GM18498 (cell line): ENCODE results near the gene EIF2S1.
"Not testable (repeated sequence)": the region's sequence is repeated elsewhere in the genome, so short reads cannot be mapped to it uniquely, and the experiment has no call there.

Experiments
- ATAC-seq: cut with Tn5 transposase; IDR thresholded peaks from one replicate; pipeline ENCODE4 v1.9.1; 2021; ENCODE audit warnings: mild to moderate bottlenecking, moderate library complexity; ENCODE audit not compliant: unreplicated experiment

The EIF2S1 gene

DNA sequence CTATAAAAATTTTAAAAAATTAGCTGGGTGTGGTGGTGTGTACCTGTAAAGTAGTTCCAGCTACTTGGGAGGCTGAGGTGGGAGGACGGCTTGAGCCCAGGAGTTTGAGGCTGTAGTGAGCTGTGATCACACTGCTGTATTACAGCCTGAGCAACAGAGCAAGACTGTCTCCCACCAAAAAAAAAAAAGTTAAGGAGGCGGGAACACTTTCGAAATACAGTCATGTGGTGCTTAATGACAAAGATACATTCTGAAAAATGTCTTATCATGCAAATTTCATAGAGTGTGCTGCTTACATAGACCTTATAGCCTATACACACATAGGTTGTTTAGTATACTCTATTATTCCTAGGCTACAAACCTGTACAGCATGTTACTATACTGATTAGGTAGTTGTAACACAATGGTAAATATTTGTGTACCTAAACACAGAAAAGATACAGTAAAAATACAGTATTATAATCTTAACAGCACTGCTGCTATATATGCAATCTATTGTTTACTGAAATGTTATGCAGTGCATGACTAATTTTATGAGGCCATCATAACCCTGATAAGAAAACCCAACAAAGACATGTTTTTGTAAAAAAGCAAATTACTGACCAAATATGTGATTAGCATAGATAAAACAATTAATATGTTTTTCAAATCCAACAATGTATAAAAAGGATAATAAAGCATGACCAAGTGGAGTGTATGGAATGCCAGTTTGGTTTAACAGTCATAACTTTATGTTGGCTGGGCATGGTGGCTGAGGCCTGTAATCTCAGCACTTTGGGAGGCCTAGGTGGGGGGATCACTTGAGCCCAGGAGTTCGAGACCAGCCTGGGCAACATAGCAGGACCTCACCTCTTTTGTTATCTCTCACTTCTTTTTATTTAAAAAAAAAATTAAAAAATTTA, 11.4 kb downstream of the EIF2S1 start:
- ATAC-seq = no peak

DNA sequence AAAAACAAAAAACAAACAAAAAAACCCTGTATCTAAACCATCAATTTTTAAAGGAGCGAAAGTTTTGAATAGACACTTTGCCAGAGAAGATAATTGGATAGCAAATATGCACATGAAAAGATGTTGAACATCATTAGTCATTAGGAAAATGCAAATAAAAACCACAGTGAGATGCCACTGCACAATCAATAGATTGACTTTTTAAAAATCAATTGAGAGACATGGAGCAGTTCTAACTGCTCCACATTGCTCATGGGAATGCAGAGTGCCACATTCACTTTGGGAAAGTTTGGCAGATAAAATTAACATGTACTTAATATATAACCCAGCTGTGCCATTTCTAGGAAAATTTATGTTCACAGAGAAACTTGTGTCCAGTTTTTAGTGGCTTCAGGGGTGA, 12.7 kb downstream of the EIF2S1 start:
- no peak for ATAC-seq

DNA sequence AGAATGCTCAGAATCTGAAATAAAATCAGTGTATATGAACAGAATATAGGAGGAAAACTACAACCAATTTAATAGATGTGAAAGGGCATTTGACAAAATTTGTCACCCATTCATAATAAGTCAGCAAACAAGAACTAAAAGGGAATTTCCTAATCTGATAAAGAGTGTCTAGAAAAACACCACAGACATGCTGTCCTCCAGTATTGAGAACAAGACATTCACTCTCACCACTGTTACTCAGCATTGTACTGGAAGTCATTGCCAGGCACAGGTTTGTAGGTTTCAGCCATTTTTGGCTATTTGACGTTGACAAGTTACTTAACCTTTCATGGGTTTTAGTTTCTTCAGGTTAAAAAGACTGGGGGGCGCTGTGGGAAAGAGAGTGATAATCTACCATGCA, 13.2 kb downstream of the EIF2S1 start:
- peak; percentile 50 for ATAC-seq

DNA sequence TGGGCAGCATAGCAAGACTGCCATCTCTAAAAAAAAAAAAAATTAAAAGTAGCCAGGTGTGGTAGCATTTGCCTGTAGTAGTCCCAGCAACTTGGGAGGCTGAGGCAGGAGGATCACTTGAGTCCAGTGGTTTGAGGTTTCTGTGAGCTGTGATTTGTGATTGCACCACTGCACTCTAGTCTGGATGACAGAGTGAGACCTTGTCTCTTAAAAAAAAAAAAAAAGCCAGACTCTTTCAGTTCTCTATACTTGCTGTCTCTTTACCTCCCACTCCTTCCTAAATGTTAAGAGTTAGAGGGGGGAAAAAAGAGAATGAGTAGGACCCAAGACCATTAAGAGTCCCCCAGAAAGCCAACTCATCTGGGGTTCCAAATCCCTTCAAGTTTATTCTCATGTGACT, 17.8 kb downstream of the EIF2S1 start:
- no peak for ATAC-seq

DNA sequence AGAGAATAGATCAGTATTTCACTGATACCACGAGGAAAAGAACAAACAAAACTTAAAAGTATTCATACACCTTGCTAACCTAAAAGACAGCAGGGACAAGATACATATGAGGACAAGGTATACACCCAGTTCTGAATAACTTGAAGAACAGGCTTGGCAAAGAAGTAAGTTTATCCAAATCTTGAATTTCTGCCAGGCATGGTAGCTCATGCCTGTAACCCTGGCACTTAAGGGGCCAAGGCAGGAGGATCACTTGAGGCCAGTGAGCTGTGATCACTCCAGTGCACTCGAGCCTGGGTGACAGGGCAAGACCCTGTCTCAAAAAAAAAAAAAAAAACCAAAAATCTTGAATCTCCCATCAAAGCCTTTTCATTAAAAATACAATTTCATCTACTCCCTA, 25.0 kb downstream of the EIF2S1 start:
- ATAC-seq = no peak

DNA sequence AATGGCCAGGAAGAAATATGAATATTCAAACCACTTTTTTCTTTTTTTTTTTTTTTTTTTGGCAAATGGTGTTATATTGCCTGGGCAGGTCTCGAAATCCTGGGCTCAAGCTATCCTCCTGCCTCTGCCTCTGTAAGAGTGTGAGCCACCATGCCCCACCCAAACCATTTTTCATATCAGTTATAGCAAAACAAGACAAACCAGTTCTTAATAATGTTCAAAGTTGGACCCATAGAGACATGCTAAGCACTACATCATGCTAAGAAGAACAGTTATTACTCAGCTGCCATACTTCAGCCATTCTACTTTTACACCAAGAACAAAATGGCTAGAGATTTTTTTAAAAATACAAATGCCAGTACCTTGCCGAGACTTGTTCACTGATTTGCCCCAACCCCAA, 25.5 kb downstream of the EIF2S1 start:
- ATAC-seq = no peak

DNA sequence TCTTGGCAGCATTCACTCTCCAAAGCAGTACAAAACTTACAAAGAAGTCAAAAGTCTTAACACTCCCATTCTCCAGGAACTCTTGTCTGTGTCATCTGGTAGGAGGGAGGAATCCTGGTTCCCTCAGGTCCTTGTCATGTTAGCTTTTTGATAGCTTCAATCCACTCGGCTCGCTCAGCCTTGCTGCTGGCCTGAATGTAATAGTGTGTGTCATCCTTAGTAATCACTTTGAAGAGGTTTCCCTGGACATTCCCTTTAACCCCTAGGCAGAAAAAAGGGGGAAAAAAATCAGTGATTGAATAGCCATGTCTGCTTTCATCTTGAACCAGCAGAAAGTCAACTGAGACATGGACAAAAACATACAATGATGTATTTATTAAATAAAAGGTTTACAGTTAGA, 27.1 kb downstream of the EIF2S1 start:
- no peak for ATAC-seq

DNA sequence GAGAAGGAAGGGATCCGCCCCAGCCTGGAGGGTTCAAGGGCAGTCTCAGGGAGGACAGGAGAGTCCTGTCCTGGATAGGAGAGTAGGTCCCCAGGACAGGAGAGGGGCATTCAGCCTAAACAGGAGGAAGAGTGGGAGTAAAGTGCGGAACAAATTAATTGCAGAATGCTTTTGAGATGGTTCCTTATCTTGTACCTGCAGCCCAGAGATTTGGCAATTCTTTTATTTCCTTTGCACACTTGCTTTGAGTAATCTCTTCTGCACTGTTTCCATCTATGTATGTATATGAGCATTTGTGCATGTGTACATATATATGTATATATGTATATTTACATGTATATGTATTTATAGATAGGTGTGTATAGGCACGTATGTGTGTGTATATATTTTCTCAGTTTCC, 29.1 kb downstream of the EIF2S1 start:
- ATAC-seq = no peak

DNA sequence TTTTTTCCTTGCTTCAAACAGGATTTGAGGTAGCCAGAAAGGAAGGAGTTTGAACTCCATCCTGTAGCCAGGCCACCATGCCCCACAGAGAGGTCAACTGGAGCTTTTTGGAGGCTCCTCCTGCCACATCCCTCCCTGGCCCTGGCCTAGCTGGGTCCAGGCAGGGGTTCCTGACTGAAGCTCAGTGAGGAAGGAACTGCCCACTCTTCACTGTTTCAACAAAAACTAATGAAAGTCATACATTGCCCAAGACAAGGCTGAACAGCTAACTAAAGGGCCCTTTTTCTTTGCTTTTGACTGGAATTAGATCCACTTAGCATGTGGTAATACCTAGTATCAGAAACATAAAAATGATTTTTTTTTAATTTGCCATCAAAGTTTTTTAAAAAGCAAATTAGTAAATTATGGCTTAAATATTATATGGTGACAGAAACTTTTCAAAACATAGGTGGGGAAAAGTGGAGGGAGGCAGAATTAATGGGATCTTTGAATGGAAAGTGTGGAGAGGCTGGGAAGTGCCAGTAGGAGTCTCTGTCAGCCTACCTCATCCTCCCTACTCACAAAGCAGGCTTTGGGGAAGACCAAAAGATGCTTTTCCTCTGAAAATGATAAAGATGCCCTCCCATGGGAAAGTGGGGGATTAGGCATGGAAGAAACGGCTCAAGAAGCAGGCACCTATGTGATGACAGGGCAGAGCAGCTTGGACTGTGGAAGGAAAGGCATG, 29.8 kb downstream of the EIF2S1 start:
- no peak for ATAC-seq

DNA sequence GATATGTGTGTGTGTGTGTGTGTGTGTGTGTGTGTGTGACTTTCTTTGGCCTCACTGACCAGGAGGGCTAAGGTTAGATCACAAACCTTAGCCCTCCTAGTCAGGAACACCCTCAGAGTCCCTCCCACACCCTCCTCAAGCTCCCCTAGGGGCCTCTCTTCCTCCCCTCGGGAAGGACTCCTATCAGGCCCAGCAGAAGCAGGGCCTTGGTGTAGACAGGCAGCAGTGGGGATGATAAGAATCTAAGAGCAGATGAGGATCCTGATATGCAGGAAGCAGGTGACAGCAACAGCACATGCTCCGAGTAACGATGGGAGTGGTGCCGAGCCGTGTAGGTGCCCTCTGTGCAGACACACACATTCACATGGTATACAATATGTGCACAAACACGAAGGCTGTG, 31.1 kb downstream of the EIF2S1 start:
- ATAC-seq = no peak

DNA sequence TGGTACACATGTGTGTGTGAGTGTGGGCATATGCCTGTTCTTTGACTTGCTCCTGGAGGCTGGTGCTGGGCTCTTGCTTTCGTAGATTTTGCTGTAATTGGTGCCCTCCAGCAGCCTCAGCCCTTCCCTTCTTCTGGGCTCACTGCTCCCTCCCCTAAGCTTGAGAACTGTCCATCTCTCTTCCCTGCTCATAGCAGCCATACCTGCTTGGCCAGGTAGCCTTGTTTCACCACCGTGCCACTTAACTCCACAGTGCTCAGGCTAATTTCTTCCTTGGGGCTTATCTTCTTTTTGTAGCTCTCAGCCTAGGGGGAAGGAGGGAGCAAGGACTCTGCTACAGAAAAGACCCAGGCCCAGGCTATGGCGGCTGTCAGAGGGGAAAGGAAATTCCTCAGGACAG, 32.0 kb downstream of the EIF2S1 start:
- no peak for ATAC-seq

DNA sequence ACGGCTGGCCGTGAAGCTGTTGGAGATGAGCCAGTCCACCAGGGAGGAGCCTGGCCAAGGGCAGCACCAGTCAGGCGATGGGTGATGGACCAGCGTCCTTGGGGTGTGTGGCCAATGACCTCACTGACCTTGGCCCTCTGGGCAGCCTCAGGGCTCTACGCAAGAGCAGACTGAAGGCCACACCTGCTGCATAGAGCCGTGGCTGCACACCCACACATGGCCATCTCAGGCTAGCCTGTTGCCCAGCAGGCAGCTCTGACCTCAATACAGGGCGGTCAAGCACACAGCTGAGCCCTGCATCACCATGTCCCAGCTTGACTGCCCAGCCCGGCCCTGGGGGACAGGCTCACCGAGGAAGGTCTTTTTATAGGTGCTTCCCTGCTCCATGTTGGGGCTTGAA, 32.7 kb downstream of the EIF2S1 start:
- no peak for ATAC-seq

DNA sequence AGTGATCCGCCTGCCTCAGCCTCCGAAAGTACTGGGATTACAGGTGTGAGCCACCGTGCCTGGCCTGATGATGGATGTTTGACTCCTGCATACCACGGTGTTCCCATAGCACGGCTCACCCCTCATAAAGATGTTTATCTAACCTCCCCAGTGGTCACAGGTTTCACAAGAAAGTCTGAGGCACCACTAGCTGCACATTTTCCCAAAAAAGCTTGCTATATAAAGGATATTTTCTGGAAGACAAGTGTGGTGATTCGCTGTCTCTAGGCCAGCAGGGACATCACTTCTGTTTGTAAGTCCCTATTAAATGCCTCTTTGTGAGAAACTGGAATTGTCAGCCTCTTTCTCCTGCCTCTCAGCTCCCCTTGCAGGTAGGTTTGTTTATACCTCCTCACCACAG, 33.6 kb downstream of the EIF2S1 start:
- no peak for ATAC-seq

DNA sequence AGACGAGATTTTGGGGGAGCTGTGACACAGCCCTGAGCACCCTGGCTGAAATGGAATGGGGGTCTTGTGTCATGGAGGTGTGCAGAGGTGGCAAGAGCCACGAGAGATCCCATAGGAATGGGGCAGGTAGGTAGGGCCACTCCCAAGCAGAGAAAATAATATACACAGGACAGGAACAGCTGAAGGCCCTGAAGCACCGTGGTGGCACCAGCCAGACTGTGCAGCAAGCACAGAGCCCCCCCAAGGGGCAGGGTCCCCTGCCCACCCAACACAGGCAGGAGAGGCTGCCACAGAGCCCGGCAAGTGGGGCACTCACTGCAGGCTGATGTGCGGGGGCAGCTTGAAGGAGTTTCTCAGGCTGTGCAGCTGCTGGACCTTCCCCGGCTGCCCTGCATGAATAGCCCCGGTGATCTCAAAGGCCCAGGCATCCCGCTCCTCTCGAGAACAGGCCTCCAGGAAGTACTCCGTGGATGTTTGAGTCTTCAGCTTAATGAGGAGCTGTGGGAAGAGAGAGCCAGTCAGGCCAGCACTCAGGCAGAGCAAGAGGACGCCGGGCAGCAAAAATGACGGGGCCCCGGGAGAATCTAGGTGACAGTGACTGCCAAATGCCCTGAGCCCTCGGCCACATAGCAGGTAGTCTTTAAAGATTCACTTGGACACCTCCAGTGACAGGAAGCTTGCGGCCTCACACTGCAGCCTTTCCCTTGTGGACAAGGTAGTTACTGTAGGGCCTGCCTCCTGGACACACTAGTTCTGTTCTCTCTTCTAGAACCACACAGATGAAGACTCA, 35.2 kb downstream of the EIF2S1 start:
- ATAC-seq = no peak

DNA sequence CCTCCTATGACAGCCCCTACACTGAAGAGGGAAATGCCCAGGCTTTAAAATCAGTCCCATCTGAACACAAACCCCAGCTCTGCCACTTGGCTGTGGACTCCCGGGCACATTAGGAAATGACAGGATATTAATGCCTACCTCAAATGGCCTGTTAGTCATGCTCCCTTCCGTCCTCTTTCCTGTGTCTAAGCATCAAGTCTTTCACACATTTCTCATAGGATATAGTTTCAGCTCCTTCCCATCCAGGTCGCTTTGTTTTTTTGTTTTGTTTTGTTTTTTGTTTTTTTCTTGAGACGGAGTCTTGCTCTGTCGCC, 35.7 kb downstream of the EIF2S1 start:
- no peak for ATAC-seq

DNA sequence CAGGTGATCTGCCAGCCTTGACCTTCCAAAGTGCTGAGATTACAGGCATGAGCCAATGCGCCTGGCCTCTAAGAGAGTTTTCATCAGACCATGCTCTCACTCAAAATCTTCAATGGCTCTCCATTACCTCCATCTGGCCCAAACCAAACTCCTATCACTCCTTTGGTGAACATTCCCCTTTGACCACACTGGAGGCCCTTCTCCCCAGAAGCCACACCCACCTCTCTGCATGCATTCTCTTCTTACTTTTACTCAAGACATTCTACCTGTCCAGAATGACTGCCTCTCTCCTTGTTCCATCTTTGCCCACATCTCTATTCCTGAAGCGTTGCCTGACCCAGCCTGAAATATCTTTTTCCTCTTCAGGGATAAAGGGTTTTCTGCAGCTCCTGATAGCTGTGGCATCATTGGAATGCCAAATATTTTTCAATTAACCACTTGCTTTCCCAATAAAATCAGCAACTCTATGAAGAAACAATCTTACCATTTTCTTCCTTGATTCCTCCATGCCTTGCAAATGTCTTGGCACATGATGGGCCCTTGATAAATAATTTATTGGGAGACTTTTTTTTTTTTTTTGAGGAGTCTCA, 36.3 kb downstream of the EIF2S1 start:
- ATAC-seq = no peak

DNA sequence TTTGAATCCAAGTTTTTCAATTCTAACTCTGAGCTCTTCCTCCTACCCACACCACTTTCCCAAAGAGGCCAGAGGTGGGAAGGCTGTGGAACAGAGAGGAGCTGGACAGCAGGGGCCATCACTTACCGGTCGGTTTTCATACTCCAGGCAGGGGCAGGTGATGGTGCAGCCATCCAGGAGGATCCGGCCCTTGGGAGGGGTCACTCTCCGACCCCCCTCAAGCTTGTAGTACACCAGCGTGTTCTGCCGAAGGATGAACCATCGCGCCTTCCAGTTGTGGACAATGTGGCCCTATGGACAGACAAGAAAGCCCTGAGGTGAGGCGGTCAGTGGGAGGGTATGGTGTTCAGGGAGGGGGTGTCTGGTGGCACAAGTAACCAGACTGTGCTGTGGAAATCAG, 37.4 kb downstream of the EIF2S1 start:
- ATAC-seq = no peak

DNA sequence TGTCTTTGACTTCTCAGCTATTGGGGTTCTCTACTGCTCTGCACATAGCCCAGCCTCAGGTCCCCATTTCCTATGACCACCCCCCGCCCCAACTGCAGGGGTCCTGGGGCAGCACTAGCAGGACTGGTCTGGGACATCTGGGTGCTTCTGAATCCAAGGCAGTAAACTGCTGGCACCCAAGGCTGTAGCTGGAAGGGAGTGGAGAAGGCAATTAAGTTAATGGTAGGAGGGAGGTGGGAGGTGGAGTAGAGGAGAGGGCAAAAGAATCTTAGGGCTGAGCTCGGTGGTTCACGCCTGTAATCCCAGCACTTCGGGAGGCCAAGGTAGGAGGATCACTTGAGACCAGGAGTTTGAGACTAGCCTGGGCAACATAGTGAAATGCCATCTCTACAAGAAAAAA, 40.3 kb downstream of the EIF2S1 start:
- ATAC-seq = no peak

DNA sequence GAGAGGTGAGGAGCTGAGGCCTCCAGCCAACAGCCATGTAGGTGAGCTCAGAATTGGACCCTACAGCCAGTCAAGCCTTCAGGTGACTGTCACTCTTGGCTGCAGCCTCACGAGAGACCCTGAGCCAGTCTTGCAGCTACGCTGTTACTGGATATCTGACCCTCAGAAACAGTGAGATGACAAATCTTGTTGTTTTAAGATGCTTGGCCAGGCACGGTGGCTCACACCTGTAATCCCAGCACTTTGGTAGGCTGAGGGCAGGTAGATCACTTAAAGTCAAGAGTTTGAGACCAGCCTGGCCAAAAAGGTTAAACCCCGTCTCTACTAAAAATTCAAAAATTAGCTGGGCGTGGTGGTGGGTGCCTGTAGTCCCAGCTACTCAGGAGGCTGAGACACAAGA, 45.6 kb downstream of the EIF2S1 start:
- ATAC-seq = no peak

DNA sequence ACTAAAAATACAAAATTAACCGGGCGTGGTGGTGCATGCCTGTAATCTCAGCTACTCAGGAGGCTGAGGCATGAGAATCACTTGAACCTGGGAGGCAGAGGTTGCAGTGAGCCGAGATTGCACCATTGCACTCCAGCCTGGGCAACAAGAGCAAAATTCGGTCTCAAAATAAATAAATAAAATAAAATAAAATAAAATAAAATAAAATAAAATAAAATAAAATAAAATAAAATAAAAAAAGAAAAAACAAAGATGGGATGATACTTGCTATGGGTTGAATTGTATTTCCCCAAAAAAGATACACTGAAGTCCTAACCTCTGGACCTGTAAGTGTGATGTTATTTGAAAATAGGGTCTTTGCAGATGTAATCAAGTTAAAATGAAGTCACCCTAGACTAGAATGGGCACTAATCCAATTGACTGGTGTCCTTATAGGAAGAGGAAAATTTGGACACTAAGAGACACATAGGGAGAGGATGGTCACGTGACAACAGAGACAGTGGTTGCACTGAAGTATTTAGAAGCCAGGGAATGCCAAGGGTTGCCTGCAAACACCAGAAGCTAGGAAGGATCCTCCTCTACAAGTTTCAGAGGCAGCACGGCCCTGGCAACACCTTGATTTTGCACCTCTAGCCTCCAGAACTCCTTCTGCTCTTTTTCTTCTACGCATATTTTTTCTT, 48.1 kb downstream of the EIF2S1 start:
- not testable (repeated sequence) for ATAC-seq

DNA sequence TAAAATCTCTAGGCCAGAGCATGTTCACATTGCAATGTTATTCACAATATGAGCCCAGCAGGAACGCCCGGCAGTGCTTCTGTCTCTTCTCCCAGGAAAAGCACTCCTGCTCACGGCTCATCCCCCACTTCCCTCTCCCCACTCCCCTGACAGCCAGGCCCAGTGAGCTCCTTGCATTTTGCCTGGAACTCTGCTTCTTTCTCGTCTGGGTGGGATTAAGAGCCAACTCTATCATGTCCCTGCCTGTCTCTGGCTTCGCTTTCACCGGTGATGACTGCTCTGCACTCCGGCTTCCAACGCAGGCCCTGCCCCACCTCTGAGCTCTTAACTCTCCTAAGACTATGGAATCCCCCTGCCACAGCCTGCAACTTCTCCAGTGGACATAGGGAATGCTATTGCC, 49.3 kb downstream of the EIF2S1 start:
- ATAC-seq = no peak
